OCI-LY7 (cell line): ENCODE measurements around the gene PLCXD3. TPM values are rescaled to one million over a fixed set of nuclear protein-coding genes. Genes with fewer than 3 reads are reported as not detected.

Experiments
- BruUV-seq: library from RNA; stranded (reverse); fragments of 400-500 nt; replicated peaks from 2 replicates; lab custom pipeline; 2021; lab: Mats Ljungman, UMichigan
- CTCF ChIA-PET: fragments of 300-600 bp; sonication (Branson Sonifier 250); formaldehyde crosslinking; loops from one replicate; lab custom pipeline; 2022; ENCODE audit warnings: antibody characterized with exemption; ENCODE audit not compliant: unreplicated experiment; lab: Charles Lee
- POLR2A ChIA-PET: fragments of 300-600 bp; sonication (Branson Sonifier 250); formaldehyde crosslinking; loops from one replicate; lab custom pipeline; 2022; ENCODE audit warnings: antibody characterized with exemption; lab: Charles Lee
- DNase-seq: peaks from one replicate; pipeline ENCODE4 v3.0.0-alpha.2; 2015; ENCODE audit warnings: low spot score
- H2AFZ ChIP-seq: fragments of 200-600 bp; sonication (generic), shearing (Covaris generic); 2 replicates; pipeline ENCODE4 v1.6.1; 2014; ENCODE audit warnings: mild to moderate bottlenecking, antibody characterized with exemption, low read length, moderate library complexity
- H3K27ac ChIP-seq: fragments of 200-600 bp; sonication (generic); 2 replicates; pipeline ENCODE4 v1.5.1; 2014; ENCODE audit warnings: mixed run types, low read depth, mild to moderate bottlenecking, moderate library complexity, low read length, inconsistent platforms; ENCODE audit not compliant: poor library complexity, severe bottlenecking
- H3K36me3 ChIP-seq: fragments of 200-600 bp; sonication (generic); 2 replicates; pipeline ENCODE4 v1.6.1; 2014; ENCODE audit warnings: mild to moderate bottlenecking, antibody characterized with exemption, low read length, moderate library complexity, mixed read lengths; ENCODE audit not compliant: insufficient read depth
- H3K4me1 ChIP-seq: fragments of 200-600 bp; sonication (generic); 2 replicates; pipeline ENCODE4 v1.5.1; 2014; ENCODE audit warnings: mild to moderate bottlenecking, low read length; ENCODE audit not compliant: insufficient read depth, poor library complexity, severe bottlenecking
- H3K4me2 ChIP-seq: fragments of 200-600 bp; sonication (generic); 2 replicates; pipeline ENCODE4 v1.6.1; 2014; ENCODE audit warnings: mild to moderate bottlenecking, low read length
- H3K4me3 ChIP-seq: fragments of 200-600 bp; sonication (generic); 2 replicates; pipeline ENCODE4 v1.5.1; 2014; ENCODE audit warnings: mild to moderate bottlenecking, low read depth, low read length; ENCODE audit not compliant: poor library complexity, severe bottlenecking
- H3K79me2 ChIP-seq: fragments of 200-600 bp; sonication (generic); 2 replicates; pipeline ENCODE4 v1.6.1; 2016; ENCODE audit warnings: low read depth, mild to moderate bottlenecking, low read length, moderate library complexity, mixed read lengths; ENCODE audit not compliant: insufficient read depth
- H3K9me2 ChIP-seq: fragments of 200-600 bp; sonication (generic); 2 replicates; pipeline ENCODE4 v1.6.1; 2016; ENCODE audit warnings: mild to moderate bottlenecking, low read length, mixed read lengths; ENCODE audit not compliant: insufficient read depth
- H3K9me3 ChIP-seq: fragments of 200-600 bp; sonication (generic); 2 replicates; pipeline ENCODE4 v1.6.1; 2014; ENCODE audit warnings: mild to moderate bottlenecking, mixed run types, low read length, mixed read lengths
- H4K20me1 ChIP-seq: fragments of 200-600 bp; sonication (generic); 2 replicates; pipeline ENCODE4 v1.6.1; 2014; ENCODE audit warnings: mild to moderate bottlenecking, antibody characterized with exemption, low read length, moderate library complexity, mixed read lengths; ENCODE audit not compliant: insufficient read depth
- EZH2phosphoT487 ChIP-seq: fragments of 200-600 bp; sonication (generic); IDR thresholded peaks from 2 replicates; pipeline ENCODE4 v1.6.1; 2018; ENCODE audit warnings: low read depth, borderline replicate concordance, mild to moderate bottlenecking, mixed run types, antibody characterized with exemption, low read length, moderate library complexity, mixed read lengths
- intact Hi-C: fragments of 100-400 bp; cut with micrococcal nuclease; formaldehyde crosslinking; loops from one replicate; pipeline ENCODE4 v1.10.0; 2022; ENCODE audit not compliant: unreplicated experiment
- total RNA-seq, 2 experiments: library from RNA; depleted of rRNA in 1 of 2; stranded (reverse); fragments of >200 nt in 1 of 2; shearing (Covaris generic) in 1 of 2; gene quantifications; 2 replicates each; pipeline ENCODE4 v1.2.3, GENCODE V29; 2014 to 2022
- TF ChIP-seq, protein P1 (sequence below): fragments of 200-600 bp; sonication (generic); conservative IDR thresholded peaks from 2 replicates; pipeline ENCODE4 v1.5.1; 2014; ENCODE audit warnings: mild to moderate bottlenecking, antibody characterized with exemption, low read length, moderate library complexity, mixed read lengths

The PLCXD3 gene
- total RNA-seq, 2 experiments from 2014 or later, result not detected

- TF ChIP-seq, protein P1, sequence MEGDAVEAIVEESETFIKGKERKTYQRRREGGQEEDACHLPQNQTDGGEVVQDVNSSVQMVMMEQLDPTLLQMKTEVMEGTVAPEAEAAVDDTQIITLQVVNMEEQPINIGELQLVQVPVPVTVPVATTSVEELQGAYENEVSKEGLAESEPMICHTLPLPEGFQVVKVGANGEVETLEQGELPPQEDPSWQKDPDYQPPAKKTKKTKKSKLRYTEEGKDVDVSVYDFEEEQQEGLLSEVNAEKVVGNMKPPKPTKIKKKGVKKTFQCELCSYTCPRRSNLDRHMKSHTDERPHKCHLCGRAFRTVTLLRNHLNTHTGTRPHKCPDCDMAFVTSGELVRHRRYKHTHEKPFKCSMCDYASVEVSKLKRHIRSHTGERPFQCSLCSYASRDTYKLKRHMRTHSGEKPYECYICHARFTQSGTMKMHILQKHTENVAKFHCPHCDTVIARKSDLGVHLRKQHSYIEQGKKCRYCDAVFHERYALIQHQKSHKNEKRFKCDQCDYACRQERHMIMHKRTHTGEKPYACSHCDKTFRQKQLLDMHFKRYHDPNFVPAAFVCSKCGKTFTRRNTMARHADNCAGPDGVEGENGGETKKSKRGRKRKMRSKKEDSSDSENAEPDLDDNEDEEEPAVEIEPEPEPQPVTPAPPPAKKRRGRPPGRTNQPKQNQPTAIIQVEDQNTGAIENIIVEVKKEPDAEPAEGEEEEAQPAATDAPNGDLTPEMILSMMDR, result no peak
- no peak for TF ChIP-seq EZH2phosphoT487
- no peak overlapping the region for H3K4me2 ChIP-seq
- H3K9me2 ChIP-seq, result no peaks in the 10 kb centered on the region
- no peak overlapping the region for H3K27ac ChIP-seq
- no peak overlapping the region for H2AFZ ChIP-seq
- no peaks in the 10 kb centered on the region for H3K9me3 ChIP-seq
- H3K79me2 ChIP-seq, result no peaks in the 10 kb centered on the region
- no peaks in the 10 kb centered on the region for H3K36me3 ChIP-seq
- intact Hi-C loops, result no loop called here
- H3K4me1 ChIP-seq, result no peaks in the 10 kb centered on the region
- CTCF ChIA-PET, result no interaction called here
- POLR2A ChIA-PET, result no interaction called here
- no TSS peak for BruUV-seq
- H3K4me3 ChIP-seq, result no peak overlapping the region
- no peaks in the 10 kb centered on the region for H4K20me1 ChIP-seq
- DNase-seq, result no peak
Observed at GRCh38 chr5:41452506-41452905, 57.9 kb downstream of the PLCXD3 start.

DNA sequence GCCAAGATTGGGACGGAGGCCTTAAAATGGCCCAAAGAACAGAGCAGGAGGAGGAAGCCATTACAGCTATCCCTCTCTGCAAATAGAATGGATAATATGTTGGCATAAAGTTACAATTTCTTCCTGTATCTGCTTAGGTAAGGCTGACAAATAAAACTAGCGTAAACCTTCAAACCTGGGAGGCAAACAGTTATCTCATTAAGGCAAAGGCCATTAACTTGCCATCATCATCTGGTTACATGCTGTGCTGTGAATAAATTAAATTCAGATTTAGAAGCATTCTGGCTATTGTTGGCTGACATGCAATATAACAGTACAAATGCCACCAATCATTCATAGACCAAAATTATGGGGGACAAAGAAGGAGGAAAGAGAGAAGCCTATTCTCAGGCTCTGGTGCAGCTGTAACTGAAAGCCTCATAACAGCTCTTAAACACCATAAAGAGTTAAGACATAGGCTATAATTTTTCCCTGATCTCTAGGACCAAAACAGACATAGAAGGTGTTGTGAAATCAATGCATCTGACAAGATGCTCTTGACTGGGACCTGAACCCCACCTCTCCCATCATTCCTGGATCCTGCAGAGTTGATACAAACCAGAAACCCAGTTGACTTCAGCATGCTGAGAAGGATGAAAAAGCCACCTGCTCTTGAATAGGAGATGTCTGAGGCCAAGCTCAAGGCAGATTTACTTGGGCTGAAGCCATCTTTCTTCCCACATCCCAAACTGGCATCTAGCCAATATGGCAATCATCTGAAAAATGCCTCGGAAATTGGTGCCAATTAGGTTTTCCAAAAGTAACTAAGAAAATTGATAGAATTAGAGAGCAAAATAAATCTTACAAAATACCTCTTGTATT lies 62.5 kb downstream of the PLCXD3 start:
- intact Hi-C loops, result no loop called here

More for the DNA sequence above, 62.5 kb downstream of the PLCXD3 start:
- BruUV-seq, result no TSS peak
- H3K4me1 ChIP-seq, result no peaks in the 10 kb centered on the region
- H3K4me2 ChIP-seq, result no peak overlapping the region
- no peaks in the 10 kb centered on the region for H3K9me2 ChIP-seq
- TF ChIP-seq, protein P1, result no peak
- no peak for TF ChIP-seq EZH2phosphoT487
- POLR2A ChIA-PET, result interaction anchor here (0.6 to 0.7 kb wide), 3 partner anchors 585 to 1011 kb away, joined by 3 to 5 read pairs (median 3); no protein-coding TSS in a partner anchor
- DNase-seq, result no peak
- no peak overlapping the region for H3K27ac ChIP-seq
- no peaks in the 10 kb centered on the region for H3K79me2 ChIP-seq
- no peak overlapping the region for H3K4me3 ChIP-seq
- no peaks in the 10 kb centered on the region for H3K36me3 ChIP-seq
- CTCF ChIA-PET, result no interaction called here
- H3K9me3 ChIP-seq, result no peaks in the 10 kb centered on the region
- H4K20me1 ChIP-seq, result no peaks in the 10 kb centered on the region
- no peak overlapping the region for H2AFZ ChIP-seq
